GM10266 (cell line): ENCODE data around the gene TK1.

ENCODE experiments used
- DNase-seq: peaks from one replicate; pipeline ENCODE4 v3.0.0; 2012; ENCODE audit errors: extremely low spot score
- CTCF ChIP-seq: IDR thresholded peaks from 2 replicates; pipeline ENCODE4 v1.5.1; 2012; ENCODE audit warnings: mild to moderate bottlenecking, low read depth; ENCODE audit not compliant: control insufficient read depth, insufficient read depth; ENCODE audit errors: missing control alignments

The TK1 gene

DNA sequence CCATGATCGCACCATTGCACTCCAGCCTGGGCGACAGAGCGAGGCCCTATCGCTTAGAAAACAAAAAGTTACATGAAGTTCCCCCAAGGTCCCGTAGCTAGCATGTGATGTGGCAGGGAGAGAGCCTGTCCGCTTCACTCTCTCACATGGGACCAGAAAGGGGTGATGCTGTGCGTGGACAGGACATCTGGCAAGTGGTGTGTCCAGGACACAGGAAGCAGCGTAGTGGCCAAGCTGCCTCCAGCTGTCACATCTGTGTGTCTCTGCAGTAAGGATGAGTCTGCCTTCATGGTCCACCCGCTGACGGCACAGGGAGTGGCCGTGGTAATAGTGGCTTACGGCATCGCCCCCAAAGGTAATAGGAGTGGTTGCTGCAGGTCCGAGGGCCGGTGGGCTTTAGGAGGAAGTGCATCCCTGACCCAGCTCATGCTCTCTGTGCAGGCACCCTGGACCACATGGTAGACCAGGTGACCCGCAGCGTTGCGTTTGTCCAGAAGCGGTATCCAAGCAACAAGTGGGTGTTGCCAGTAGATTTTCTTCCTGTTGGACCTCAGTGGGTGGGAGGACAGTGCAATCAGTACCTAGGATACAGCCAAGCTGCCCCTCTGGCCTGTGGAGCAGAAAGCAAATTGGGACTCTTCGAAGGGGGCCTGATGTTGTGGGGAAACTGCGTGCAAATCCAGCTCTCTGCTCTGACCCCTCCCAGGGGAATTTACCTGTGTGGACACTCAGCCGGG, 17.7 kb upstream of the TK1 start:
- DNase-seq = no peak
- TF ChIP-seq CTCF = no peak

- TF ChIP-seq CTCF = no peak
- no peak for DNase-seq
Measured at GRCh38 chr17:78202666-78203065, 15.8 kb upstream of the TK1 start.

GRCh38 chr17:78200451-78200850, 13.6 kb upstream of the TK1 start:
- DNase-seq = no peak
- TF ChIP-seq CTCF = no peak

GRCh38 chr17:78197147-78197832, 10.4 kb upstream of the TK1 start:
- no peak for TF ChIP-seq CTCF
- DNase-seq = no peak

DNA sequence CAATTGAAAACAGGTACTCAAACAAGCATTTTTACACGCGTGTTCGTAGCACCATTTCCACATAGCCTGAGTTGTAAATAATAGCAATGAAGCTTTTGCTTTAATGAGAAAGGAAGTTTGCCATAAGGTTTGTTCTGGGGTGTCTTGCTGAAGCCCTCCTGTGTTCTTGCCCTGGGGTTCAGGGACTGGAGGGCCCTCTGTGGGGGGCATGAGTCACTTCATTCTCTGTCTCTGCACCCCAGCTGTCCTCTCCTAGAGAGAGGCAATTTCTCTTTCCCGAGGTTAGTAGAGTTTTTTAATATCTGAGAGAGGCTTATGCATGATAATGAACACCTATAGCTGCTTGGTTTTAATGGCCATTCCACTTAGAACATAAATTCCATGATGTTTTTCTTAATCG, 9.9 kb upstream of the TK1 start:
- DNase-seq = no peak
- TF ChIP-seq CTCF = no peak

- no peak for DNase-seq
- TF ChIP-seq CTCF = no peak
Measured at GRCh38 chr17:78185981-78186691, 716 bp downstream of the TK1 start.
